GM23248 (cell line): ENCODE results near the gene GEMIN4.
"Not testable (repeated sequence)": the region's sequence is repeated elsewhere in the genome, so short reads cannot be mapped to it uniquely, and the experiment has no call there.

Source experiments
- EZH2 ChIP-seq: fragments of 200-600 bp; sonication (generic); IDR thresholded peaks from 2 replicates; pipeline ENCODE4 v1.6.1; 2018; ENCODE audit warnings: antibody characterized with exemption, mild to moderate bottlenecking; ENCODE audit not compliant: insufficient read depth, poor library complexity, severe bottlenecking
- EZH2phosphoT487 ChIP-seq: fragments of 200-600 bp; sonication (generic); IDR thresholded peaks from 2 replicates; pipeline ENCODE4 v1.6.1; 2018; ENCODE audit warnings: antibody characterized with exemption, moderate library complexity, mild to moderate bottlenecking, low read depth; ENCODE audit not compliant: insufficient read depth

DNA sequence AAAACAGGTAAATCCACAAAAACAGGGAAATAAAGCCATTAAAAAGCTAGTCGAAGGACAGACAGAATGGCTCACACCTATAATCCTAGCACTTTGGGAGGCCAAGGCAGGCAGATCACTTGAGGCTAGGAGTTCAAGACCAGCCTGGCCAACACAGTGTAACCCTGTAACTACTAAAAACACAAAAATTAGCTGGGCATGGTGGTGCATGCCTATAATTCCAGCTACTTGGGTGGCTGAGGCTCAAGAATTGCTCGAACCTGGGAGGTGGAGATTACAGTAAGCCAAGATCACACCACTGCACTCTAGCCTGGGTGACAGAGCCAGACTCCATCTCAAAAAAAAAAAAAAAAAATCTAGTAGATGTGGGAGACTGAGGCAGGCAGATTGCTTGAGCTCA lies 54.0 kb downstream of the GEMIN4 start:
- TF ChIP-seq EZH2, EZH2phosphoT487: not testable (repeated sequence)
